Type B pancreatic cell (in vitro differentiated cells): ENCODE data around the gene UBXN7. TPM values are rescaled to one million over a fixed set of nuclear protein-coding genes. Genes with fewer than 3 reads are reported as not detected.

Source experiments
- DNase-seq: peaks from one replicate; pipeline ENCODE4 v3.0.0; 2021; ENCODE audit warnings: mixed read lengths; ENCODE audit not compliant: unreplicated experiment; ENCODE audit errors: extremely low spot score
- H3K27ac Mint-ChIP-seq: 2 replicates; pipeline ENCODE4 v1.8.0; 2021; ENCODE audit warnings: mild to moderate bottlenecking, mixed read lengths
- H3K27me3 Mint-ChIP-seq: 2 replicates; pipeline ENCODE4 v1.8.0; 2021; ENCODE audit warnings: mixed read lengths
- H3K36me3 Mint-ChIP-seq: 2 replicates; pipeline ENCODE4 v1.8.0; 2021; ENCODE audit warnings: mixed read lengths
- H3K4me1 Mint-ChIP-seq: one replicate; pipeline ENCODE4 v1.8.0; 2021; ENCODE audit warnings: mixed read lengths; ENCODE audit not compliant: unreplicated experiment
- H3K4me3 Mint-ChIP-seq: 2 replicates; pipeline ENCODE4 v1.8.0; 2021; ENCODE audit warnings: mild to moderate bottlenecking, mixed read lengths
- H3K9me3 Mint-ChIP-seq: 2 replicates; pipeline ENCODE4 v1.8.0; 2021; ENCODE audit warnings: mixed read lengths
- CTCF ChIP-seq: fragments of 200-600 bp; sonication (generic); conservative IDR thresholded peaks from 2 replicates; pipeline ENCODE4 v1.5.0; 2021; ENCODE audit warnings: antibody characterized with exemption, mild to moderate bottlenecking
- total RNA-seq: library from RNA; stranded (reverse); gene quantifications from 2 replicates; pipeline ENCODE4 v1.2.1, GENCODE V29; 2021; ENCODE audit warnings: low replicate concordance

The UBXN7 gene
- total RNA-seq, 1 donor from 2014 or later = 89.2 TPM

GRCh38 chr3:196336319-196337145 is 95.7 kb downstream of the UBXN7 start:
- Mint-ChIP-seq H3K27me3 (no peaks in the 10 kb centered on the region), H3K36me3 (no peaks in the 10 kb centered on the region), H3K9me3 (no peaks in the 10 kb centered on the region), H3K27ac (no peak overlapping the region), H3K4me1 (no peaks in the 10 kb centered on the region), H3K4me3 (no peak overlapping the region)
- TF ChIP-seq CTCF = no peak
- no peak for DNase-seq

GRCh38 chr3:196335503-196335948 is 96.7 kb downstream of the UBXN7 start:
- Mint-ChIP-seq H3K4me3 (no peak overlapping the region), H3K27me3 (no peaks in the 10 kb centered on the region), H3K4me1 (no peaks in the 10 kb centered on the region), H3K27ac (no peak overlapping the region), H3K9me3 (no peaks in the 10 kb centered on the region), H3K36me3 (no peaks in the 10 kb centered on the region)
- DNase-seq = no peak
- no peak for TF ChIP-seq CTCF

GRCh38 chr3:196334982-196335381 is 97.2 kb downstream of the UBXN7 start:
- Mint-ChIP-seq H3K9me3 (no peaks in the 10 kb centered on the region), H3K27me3 (no peaks in the 10 kb centered on the region), H3K27ac (no peak overlapping the region), H3K4me1 (no peaks in the 10 kb centered on the region), H3K4me3 (no peak overlapping the region), H3K36me3 (no peaks in the 10 kb centered on the region)
- no peak for TF ChIP-seq CTCF
- DNase-seq = no peak

GRCh38 chr3:196332168-196332567 is 100.1 kb downstream of the UBXN7 start:
- TF ChIP-seq CTCF = no peak
- H3K4me1 Mint-ChIP-seq = no peaks in the 10 kb centered on the region
- no peak overlapping the region for H3K4me3 Mint-ChIP-seq

GRCh38 chr3:196327405-196327804 is 104.8 kb downstream of the UBXN7 start:
- no peaks in the 10 kb centered on the region for H3K4me1 Mint-ChIP-seq
- H3K27me3 Mint-ChIP-seq = peaks cover 3% of the 10 kb centered on the region
- no peaks in the 10 kb centered on the region for H3K9me3 Mint-ChIP-seq
- H3K36me3 Mint-ChIP-seq = no peaks in the 10 kb centered on the region
- DNase-seq = no peak
- no peak overlapping the region for H3K4me3 Mint-ChIP-seq
- no peak overlapping the region for H3K27ac Mint-ChIP-seq
- no peak for TF ChIP-seq CTCF

More at GRCh38 chr3:196332168-196332567, 100.1 kb downstream of the UBXN7 start:
- no peaks in the 10 kb centered on the region for H3K36me3 Mint-ChIP-seq
- H3K9me3 Mint-ChIP-seq = no peaks in the 10 kb centered on the region
- H3K27ac Mint-ChIP-seq = no peak overlapping the region
- no peak for DNase-seq
- H3K27me3 Mint-ChIP-seq = no peaks in the 10 kb centered on the region
